ENCODE results near the gene CRIP2.

- TF ChIP-seq CTCF (conservative IDR thresholded peaks at IDR 0.05; ENCODE audit: low read depth in 2 of 2) (no peak), CREB1 (CRISPR knock-in tag; IDR thresholded peaks at IDR 0.05; ENCODE audit: low read depth) (no peak), REST (IDR thresholded peaks at IDR 0.05; ENCODE audit: unreplicated experiment) (no peak)
Observed at GRCh38 chr14:105493921-105494605, 19.4 kb downstream of the CRIP2 start.

Measured in GM23338 (cell line).